Measurements from ENCODE around the gene SPDYE17. TPM values are rescaled to one million over a fixed set of nuclear protein-coding genes. Genes with fewer than 3 reads are reported as not detected.
A peak's percentile ranks its signal among the peaks of the same experiment; 100 is the strongest.
"Not testable (repeated sequence)": the region's sequence is repeated elsewhere in the genome, so short reads cannot be mapped to it uniquely, and the experiment has no call there.

Gene SPDYE17
- polyA plus RNA-seq, 1 of the 3 experiments (the other 2 are of a cell fraction), result not detected

- H3K9me3 ChIP-seq; H3K79me2 ChIP-seq (ENCODE audit: insufficient read depth); DNase-seq; H3K36me3 ChIP-seq (replicated peaks in 1 of 2; ENCODE audit: control insufficient read depth in 1 of 2, insufficient read depth in 2 of 2, low read length in 1 of 2); H3K4me2 ChIP-seq; H2AFZ ChIP-seq (ENCODE audit: low read depth); POLR2A ChIA-PET; H3K4me1 ChIP-seq (ENCODE audit: control insufficient read depth in 1 of 2, insufficient read depth in 2 of 2, low read depth in 1 of 2, low read length in 1 of 2); H3F3A ChIP-seq (replicated peaks; ENCODE audit: insufficient read depth); H4K20me1 ChIP-seq (ENCODE audit: insufficient read depth); H3K9me2 ChIP-seq; H3K27me3 ChIP-seq (ENCODE audit: insufficient read depth); H3K9ac ChIP-seq; H3K27ac ChIP-seq (ENCODE audit: low read depth in 2 of 2, low read length in 1 of 2); H3K4me3 ChIP-seq (ENCODE audit: low read depth in 2 of 2, low read length in 1 of 2); CTCF ChIA-PET: not testable (repeated sequence)
- 84% methylated on average over 9 of the region's 22 CpGs for WGBS (ENCODE audit: low lambda C conversion rate)
Measured at GRCh38 chr7:77006127-77007110, 25.7 kb downstream of the SPDYE17 start.

GRCh38 chr7:77005461-77006057 lies 26.6 kb downstream of the SPDYE17 start:
- H3K9me3 ChIP-seq; H3K36me3 ChIP-seq (replicated peaks in 1 of 2; ENCODE audit: control insufficient read depth in 1 of 2, insufficient read depth in 2 of 2, low read length in 1 of 2); POLR2A ChIA-PET; H4K20me1 ChIP-seq (ENCODE audit: insufficient read depth); H3K27ac ChIP-seq (ENCODE audit: low read depth in 2 of 2, low read length in 1 of 2); H3F3A ChIP-seq (replicated peaks; ENCODE audit: insufficient read depth); H3K27me3 ChIP-seq (ENCODE audit: insufficient read depth); H3K4me1 ChIP-seq (ENCODE audit: control insufficient read depth in 1 of 2, insufficient read depth in 2 of 2, low read depth in 1 of 2, low read length in 1 of 2); H3K4me3 ChIP-seq (ENCODE audit: low read depth in 2 of 2, low read length in 1 of 2); CTCF ChIA-PET; H2AFZ ChIP-seq (ENCODE audit: low read depth); H3K9me2 ChIP-seq; H3K4me2 ChIP-seq; H3K9ac ChIP-seq; DNase-seq; H3K79me2 ChIP-seq (ENCODE audit: insufficient read depth): not testable (repeated sequence)
- 86% methylated on average over 19 of the region's 27 CpGs for WGBS (ENCODE audit: low lambda C conversion rate)

- CTCF ChIA-PET, result not testable (repeated sequence)
Measured at GRCh38 chr7:77004151-77004550, 28.0 kb downstream of the SPDYE17 start.

GRCh38 chr7:77003241-77003640 lies 28.9 kb downstream of the SPDYE17 start:
- H3K27me3 ChIP-seq (ENCODE audit: insufficient read depth); H3K9me3 ChIP-seq; CTCF ChIA-PET; H3K9ac ChIP-seq; H3F3A ChIP-seq (replicated peaks; ENCODE audit: insufficient read depth); H3K4me3 ChIP-seq (ENCODE audit: low read depth in 2 of 2, low read length in 1 of 2); H3K79me2 ChIP-seq (ENCODE audit: insufficient read depth); H2AFZ ChIP-seq (ENCODE audit: low read depth); H3K4me2 ChIP-seq; H3K9me2 ChIP-seq; H3K27ac ChIP-seq (ENCODE audit: low read depth in 2 of 2, low read length in 1 of 2); POLR2A ChIA-PET; H4K20me1 ChIP-seq (ENCODE audit: insufficient read depth); H3K36me3 ChIP-seq (replicated peaks in 1 of 2; ENCODE audit: control insufficient read depth in 1 of 2, insufficient read depth in 2 of 2, low read length in 1 of 2); H3K4me1 ChIP-seq (ENCODE audit: control insufficient read depth in 1 of 2, insufficient read depth in 2 of 2, low read depth in 1 of 2, low read length in 1 of 2): not testable (repeated sequence)
- DNase-seq, result peak; percentile 16
- 98% methylated on average over 9 of the region's 10 CpGs for WGBS (ENCODE audit: low lambda C conversion rate)

More at GRCh38 chr7:77004151-77004550, 28.0 kb downstream of the SPDYE17 start:
- H3K4me3 ChIP-seq (ENCODE audit: low read depth in 2 of 2, low read length in 1 of 2); H3K79me2 ChIP-seq (ENCODE audit: insufficient read depth); H3K4me1 ChIP-seq (ENCODE audit: control insufficient read depth in 1 of 2, insufficient read depth in 2 of 2, low read depth in 1 of 2, low read length in 1 of 2); DNase-seq; H3K9me3 ChIP-seq; H3K4me2 ChIP-seq; H3K27me3 ChIP-seq (ENCODE audit: insufficient read depth); H3K9ac ChIP-seq; H2AFZ ChIP-seq (ENCODE audit: low read depth); H3F3A ChIP-seq (replicated peaks; ENCODE audit: insufficient read depth); H4K20me1 ChIP-seq (ENCODE audit: insufficient read depth); H3K27ac ChIP-seq (ENCODE audit: low read depth in 2 of 2, low read length in 1 of 2); H3K36me3 ChIP-seq (replicated peaks in 1 of 2; ENCODE audit: control insufficient read depth in 1 of 2, insufficient read depth in 2 of 2, low read length in 1 of 2); H3K9me2 ChIP-seq; POLR2A ChIA-PET: not testable (repeated sequence)
- 89% methylated on average over 3 of the region's 18 CpGs for whole genome bisulfite sequencing (ENCODE audit: low lambda C conversion rate)

GRCh38 chr7:77002678-77003233 lies 29.4 kb downstream of the SPDYE17 start:
- DNase-seq; H3K27ac ChIP-seq (ENCODE audit: low read depth in 2 of 2, low read length in 1 of 2); CTCF ChIA-PET: not testable (repeated sequence)

GRCh38 chr7:77002104-77002503 lies 30.1 kb downstream of the SPDYE17 start:
- H3K27me3 ChIP-seq (ENCODE audit: insufficient read depth); CTCF ChIA-PET; H3K4me2 ChIP-seq; H4K20me1 ChIP-seq (ENCODE audit: insufficient read depth); H3K4me3 ChIP-seq (ENCODE audit: low read depth in 2 of 2, low read length in 1 of 2); H3K79me2 ChIP-seq (ENCODE audit: insufficient read depth); H3K36me3 ChIP-seq (replicated peaks in 1 of 2; ENCODE audit: control insufficient read depth in 1 of 2, insufficient read depth in 2 of 2, low read length in 1 of 2); H2AFZ ChIP-seq (ENCODE audit: low read depth); H3K9me2 ChIP-seq; POLR2A ChIA-PET; H3K9ac ChIP-seq; H3K27ac ChIP-seq (ENCODE audit: low read depth in 2 of 2, low read length in 1 of 2); H3K4me1 ChIP-seq (ENCODE audit: control insufficient read depth in 1 of 2, insufficient read depth in 2 of 2, low read depth in 1 of 2, low read length in 1 of 2); H3K9me3 ChIP-seq; H3F3A ChIP-seq (replicated peaks; ENCODE audit: insufficient read depth): not testable (repeated sequence)
- peak; percentile 9 for DNase-seq
- 82% methylated on average over 10 of the region's 15 CpGs for WGBS (ENCODE audit: low lambda C conversion rate)

More at GRCh38 chr7:77002678-77003233, 29.4 kb downstream of the SPDYE17 start:
- H3K4me2 ChIP-seq; H3K4me1 ChIP-seq (ENCODE audit: control insufficient read depth in 1 of 2, insufficient read depth in 2 of 2, low read depth in 1 of 2, low read length in 1 of 2); H2AFZ ChIP-seq (ENCODE audit: low read depth); H4K20me1 ChIP-seq (ENCODE audit: insufficient read depth); H3K9me2 ChIP-seq; H3K9ac ChIP-seq; POLR2A ChIA-PET; H3F3A ChIP-seq (replicated peaks; ENCODE audit: insufficient read depth); H3K27me3 ChIP-seq (ENCODE audit: insufficient read depth); H3K4me3 ChIP-seq (ENCODE audit: low read depth in 2 of 2, low read length in 1 of 2); H3K79me2 ChIP-seq (ENCODE audit: insufficient read depth); H3K9me3 ChIP-seq; H3K36me3 ChIP-seq (replicated peaks in 1 of 2; ENCODE audit: control insufficient read depth in 1 of 2, insufficient read depth in 2 of 2, low read length in 1 of 2): not testable (repeated sequence)
- 89% methylated on average over 17 of the region's 21 CpGs for WGBS (ENCODE audit: low lambda C conversion rate)
